Thyroid gland (tissue), 4 donors: ENCODE results near the gene MAP3K7. TPM values are rescaled to one million over a fixed set of nuclear protein-coding genes. Genes with fewer than 3 reads are reported as not detected.

Experiments
- DNase-seq, 2 donors: peaks; one replicate each; pipeline ENCODE4 v3.0.0-alpha.2; 2019
- H3K27ac ChIP-seq, 3 donors: fragments of 200-600 bp; sonication (generic); 1 replicate in 2 of 3; 2 replicates in 1 of 3; pipeline ENCODE4 v1.5.1; 2016 to 2019; ENCODE audit warnings: mild to moderate bottlenecking in 1 of 3, moderate library complexity in 1 of 3
- H3K27me3 ChIP-seq: fragments of 200-600 bp; sonication (generic); one replicate; pipeline ENCODE4 v1.5.1; 2019
- H3K36me3 ChIP-seq, 2 donors: fragments of 200-600 bp; sonication (generic); one replicate each; pipeline ENCODE4 v1.5.1; 2016 to 2019
- H3K4me1 ChIP-seq, 2 donors: fragments of 200-600 bp; sonication (generic); one replicate each; pipeline ENCODE4 v1.5.1; 2017 to 2019
- H3K4me3 ChIP-seq, 3 donors: fragments of 200-600 bp; sonication (generic); replicated peaks in 1 of 3; 1 replicate in 2 of 3; 2 replicates in 1 of 3; pipeline ENCODE4 v1.5.1; 2016; ENCODE audit warnings: mild to moderate bottlenecking in 1 of 3
- H3K9me3 ChIP-seq: fragments of 200-600 bp; sonication (generic); one replicate; pipeline ENCODE4 v1.5.1; 2017
- CTCF ChIP-seq, 6 experiments: fragments of 200-600 bp in 3 of 6; fragments of 450-650 bp in 3 of 6; sonication (generic) in 3 of 6; IDR thresholded peaks; one replicate each; pipeline ENCODE4 v1.5.1; 2016 to 2019; ENCODE audit warnings: antibody characterized with exemption in 6 of 6, mild to moderate bottlenecking in 2 of 6, inconsistent platforms in 1 of 6, moderate library complexity in 1 of 6
- POLR2A ChIP-seq, 2 donors: fragments of 450-650 bp; IDR thresholded peaks; one replicate each; pipeline ENCODE4 v1.6.1; 2017; ENCODE audit warnings: antibody characterized with exemption in 2 of 2, mild to moderate bottlenecking in 2 of 2, moderate library complexity in 1 of 2
- WGBS, 2 donors: methylation state at CpG; one replicate each; pipeline ENCODE4 v1.1.5; 2017; 5-methylcytosine and 5-hydroxymethylcytosine counted together
- intact Hi-C: fragments of 100-400 bp; cut with DNase I; formaldehyde crosslinking; loops from one replicate; pipeline ENCODE4 v1.15.1; 2023
- total RNA-seq, 4 donors: library from RNA; depleted of rRNA; stranded (reverse); fragments of >200 nt; gene quantifications; one replicate each; pipeline ENCODE4 v1.2.3, GENCODE V29; 2016

The MAP3K7 gene
- total RNA-seq, 4 donors from 2014 or later, result 31.5 to 50.3 (median 33.6) TPM

GRCh38 chr6:90581146-90581545 lies 5.7 kb downstream of the MAP3K7 start:
- no peak for DNase-seq
- Histone ChIP-seq H3K36me3 (no peaks in the 10 kb centered on the region), H3K27me3 (no peaks in the 10 kb centered on the region), H3K9me3 (no peaks in the 10 kb centered on the region), H3K4me1 (peaks cover 17 to 20% of the 10 kb centered on the region in 2 donors), H3K27ac (no peak overlapping the region), H3K4me3 (no peak overlapping the region)
- 93% methylated on average over 1 of the region's 1 CpG for WGBS, 2 donors
- intact Hi-C loops, result loop anchor here (10.0 kb wide), 2 partner anchors 756 to 1616 kb away; partner anchors contain the start of genes CASP8AP2 and RNGTT
- TF ChIP-seq POLR2A (IDR thresholded peaks at IDR 0.05) (no peak), CTCF (IDR thresholded peaks at IDR 0.05) (no peak)

- H3K36me3 ChIP-seq, result no peaks in the 10 kb centered on the region
- no peak for TF ChIP-seq CTCF (IDR thresholded peaks at IDR 0.05)
- TF ChIP-seq POLR2A (IDR thresholded peaks at IDR 0.05), result no peak
- H3K27me3 ChIP-seq, result no peaks in the 10 kb centered on the region
- WGBS, 2 donors, result 86 to 93% methylated on average over 1 of the region's 1 CpG
- no peak overlapping the region for H3K4me3 ChIP-seq
- peaks cover 0 to 1% of the 10 kb centered on the region in 2 donors for H3K4me1 ChIP-seq
- no peak for DNase-seq
- no peaks in the 10 kb centered on the region for H3K9me3 ChIP-seq
- no peak overlapping the region for H3K27ac ChIP-seq
- intact Hi-C loops, result no loop called here
These were observed 7.8 kb downstream of the MAP3K7 start for GRCh38 chr6:90578894-90579549.

- no peaks in the 10 kb centered on the region for H3K9me3 ChIP-seq
- no peak overlapping the region for H3K4me3 ChIP-seq
These were observed 11.6 kb downstream of the MAP3K7 start for GRCh38 chr6:90575267-90575666.

GRCh38 chr6:90574610-90575009 lies 12.3 kb downstream of the MAP3K7 start:
- H3K4me3 ChIP-seq, result no peak overlapping the region
- H3K27ac ChIP-seq, result no peak overlapping the region
- no peaks in the 10 kb centered on the region for H3K4me1 ChIP-seq
- no peaks in the 10 kb centered on the region for H3K36me3 ChIP-seq
- WGBS, 2 donors, result 76 to 82% methylated on average over 2 of the region's 2 CpGs
- H3K27me3 ChIP-seq, result no peaks in the 10 kb centered on the region
- no peak for TF ChIP-seq POLR2A (IDR thresholded peaks at IDR 0.05)
- TF ChIP-seq CTCF (IDR thresholded peaks at IDR 0.05), result no peak
- DNase-seq, result no peak
- no peaks in the 10 kb centered on the region for H3K9me3 ChIP-seq
- intact Hi-C loops, result no loop called here

More at GRCh38 chr6:90575267-90575666, 11.6 kb downstream of the MAP3K7 start:
- no peak for TF ChIP-seq POLR2A (IDR thresholded peaks at IDR 0.05)
- no peak for TF ChIP-seq CTCF (IDR thresholded peaks at IDR 0.05)
- no peaks in the 10 kb centered on the region for H3K27me3 ChIP-seq
- no peaks in the 10 kb centered on the region for H3K4me1 ChIP-seq
- no peaks in the 10 kb centered on the region for H3K36me3 ChIP-seq
- 50 to 68% methylated on average over 3 of the region's 3 CpGs for WGBS, 2 donors
- no peak overlapping the region for H3K27ac ChIP-seq
- intact Hi-C loops, result no loop called here
- no peak for DNase-seq

GRCh38 chr6:90573624-90574023 lies 13.2 kb downstream of the MAP3K7 start:
- intact Hi-C loops, result no loop called here
- no peak overlapping the region for H3K4me3 ChIP-seq
- no peak for DNase-seq
- no peaks in the 10 kb centered on the region for H3K36me3 ChIP-seq
- 84 to 88% methylated on average over 1 of the region's 1 CpG for WGBS, 2 donors
- H3K27ac ChIP-seq, result no peak overlapping the region
- TF ChIP-seq POLR2A (IDR thresholded peaks at IDR 0.05) (no peak), CTCF (IDR thresholded peaks at IDR 0.05) (no peak)
- no peaks in the 10 kb centered on the region for H3K4me1 ChIP-seq
- no peaks in the 10 kb centered on the region for H3K9me3 ChIP-seq
- no peaks in the 10 kb centered on the region for H3K27me3 ChIP-seq
